Measurements from ENCODE around the gene DDX41.
"Not testable (repeated sequence)": the region's sequence is repeated elsewhere in the genome, so short reads cannot be mapped to it uniquely, and the experiment has no call there.

DDX41 gene

GRCh38 chr5:177497292-177498012 is 19.3 kb downstream of the DDX41 start, which contains the start of gene PDLIM7:
TSS of gene PDLIM7 (minus strand) at chr5:177497604. CDS start at chr5:177496512, 1,092 bp downstream.
- DNase-seq: peak; percentile 96

DNA sequence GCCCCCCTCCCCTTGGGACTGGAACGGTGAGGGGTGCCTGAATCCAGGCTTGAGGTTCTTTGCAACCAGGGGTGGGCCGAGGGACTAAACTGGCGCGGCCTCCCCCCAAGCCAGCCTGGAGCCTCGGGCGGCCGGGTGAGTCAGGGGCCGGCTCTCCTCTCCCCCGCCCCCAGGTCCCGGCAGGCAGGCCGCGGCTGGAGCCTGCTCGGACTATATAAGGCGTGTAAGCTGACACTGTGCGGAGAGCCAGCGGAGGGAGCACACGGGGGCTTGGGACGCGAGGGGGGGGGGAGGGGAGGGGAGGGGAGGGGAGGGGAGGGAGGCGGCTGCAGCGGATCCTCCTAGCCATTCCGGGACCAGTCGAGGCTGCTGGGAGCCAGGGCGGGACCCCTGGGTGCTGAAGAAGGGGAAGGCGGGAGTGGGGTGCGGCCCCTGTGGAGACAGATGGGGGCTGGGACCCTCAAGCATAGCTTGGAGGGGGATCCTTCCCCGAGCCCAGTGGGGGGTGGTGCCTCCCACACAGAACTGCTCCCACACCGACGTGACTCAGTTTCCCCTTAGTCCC is 20.0 kb downstream of the DDX41 start:
- DNase-seq: peak; percentile 32

- DNase-seq: no peak
Observed at GRCh38 chr5:177496070-177496726, 20.6 kb downstream of the DDX41 start.

GRCh38 chr5:177495243-177496060 is 21.3 kb downstream of the DDX41 start:
- peak; percentile 61 for DNase-seq

DNA sequence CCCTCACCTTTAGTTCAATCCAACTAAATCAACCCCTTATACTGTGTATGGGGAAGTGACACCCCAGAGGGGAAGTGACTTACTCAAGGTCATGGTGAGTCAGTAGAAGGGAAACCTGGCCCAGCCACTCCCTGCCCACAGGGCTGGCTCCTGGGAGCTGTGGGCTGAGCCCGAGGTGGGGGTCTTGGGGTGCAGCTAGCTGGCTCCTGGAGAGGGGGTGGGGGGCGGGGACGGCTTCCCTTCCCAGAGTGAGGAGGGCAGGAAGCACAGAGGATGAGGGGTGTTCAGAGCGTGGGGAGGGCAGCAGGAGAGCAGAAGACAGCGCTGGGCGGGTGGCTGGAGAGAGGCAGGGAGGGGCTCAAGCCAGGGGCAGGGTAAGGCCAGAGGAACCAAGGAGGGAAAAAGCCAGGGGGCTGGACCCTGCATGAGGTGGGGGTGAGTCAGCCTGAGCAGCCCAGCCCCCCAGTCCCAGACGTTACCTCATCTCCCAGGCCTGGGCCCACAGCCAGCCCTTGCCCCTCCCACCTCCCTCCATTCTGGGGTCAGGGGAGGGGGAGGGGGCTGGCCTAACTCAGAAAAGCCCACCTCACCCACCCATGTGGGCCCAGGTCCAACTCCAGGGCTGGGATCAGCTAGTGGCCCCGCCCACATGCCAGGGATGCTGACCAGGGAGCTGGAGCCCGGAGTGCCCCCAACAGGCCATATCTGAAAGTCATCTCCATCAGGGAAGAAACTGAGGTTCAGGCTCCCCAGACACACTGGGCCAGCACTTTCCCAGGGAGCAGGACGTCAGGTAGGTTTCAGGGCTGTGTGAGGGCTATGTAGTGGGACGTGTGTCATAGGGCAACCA is 22.2 kb downstream of the DDX41 start:
- peak; percentile 91 for DNase-seq

DNA sequence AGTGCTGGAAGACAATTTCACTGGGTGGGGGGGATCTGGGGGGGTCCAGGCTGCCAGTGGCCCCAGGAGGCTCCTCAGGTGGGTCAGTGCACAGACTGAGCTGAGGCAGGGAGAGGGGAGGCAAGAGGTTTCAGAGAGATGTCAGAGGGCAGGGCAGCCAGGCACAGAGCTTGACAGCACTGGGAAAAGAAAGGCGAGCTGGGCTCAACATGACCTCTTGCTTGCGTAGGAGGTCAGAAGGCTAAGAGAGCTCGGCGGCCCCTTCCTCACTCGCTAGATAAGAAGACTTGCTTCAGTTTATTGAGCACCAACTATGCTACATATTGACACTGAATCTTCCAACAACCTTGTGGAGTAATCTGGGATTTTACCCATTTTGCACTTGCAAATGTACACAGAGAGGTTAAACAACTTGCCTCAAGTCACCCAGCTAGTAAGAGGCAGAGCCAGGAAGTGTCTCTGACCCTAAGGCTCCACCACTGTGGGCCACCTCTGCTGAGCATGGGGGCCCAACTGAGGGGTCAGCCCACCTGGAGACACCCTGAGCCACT is 22.9 kb downstream of the DDX41 start:
- DNase-seq: no peak

DNA sequence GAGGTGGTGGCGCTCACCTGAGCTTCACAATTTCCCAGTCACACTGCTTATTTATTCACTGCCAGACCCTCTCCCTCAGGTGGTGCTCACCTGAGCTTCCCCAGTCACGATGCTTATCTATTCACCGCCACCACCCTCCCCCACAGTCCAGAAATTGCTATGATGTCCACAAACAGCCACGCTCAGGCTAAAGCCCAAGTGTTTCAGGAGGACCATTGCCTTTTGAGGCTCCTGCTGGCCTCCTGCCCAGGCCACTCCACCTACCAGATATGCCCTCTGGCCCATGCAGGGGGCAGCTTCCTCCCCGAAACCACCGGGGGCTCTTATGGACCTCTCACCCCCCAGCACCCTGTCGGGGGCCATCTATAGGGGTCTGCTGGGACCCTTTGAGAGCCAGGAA is 23.9 kb downstream of the DDX41 start:
- DNase-seq: no peak

- no peak for DNase-seq
Observed at GRCh38 chr5:177491983-177492746, 24.6 kb downstream of the DDX41 start.

DNA sequence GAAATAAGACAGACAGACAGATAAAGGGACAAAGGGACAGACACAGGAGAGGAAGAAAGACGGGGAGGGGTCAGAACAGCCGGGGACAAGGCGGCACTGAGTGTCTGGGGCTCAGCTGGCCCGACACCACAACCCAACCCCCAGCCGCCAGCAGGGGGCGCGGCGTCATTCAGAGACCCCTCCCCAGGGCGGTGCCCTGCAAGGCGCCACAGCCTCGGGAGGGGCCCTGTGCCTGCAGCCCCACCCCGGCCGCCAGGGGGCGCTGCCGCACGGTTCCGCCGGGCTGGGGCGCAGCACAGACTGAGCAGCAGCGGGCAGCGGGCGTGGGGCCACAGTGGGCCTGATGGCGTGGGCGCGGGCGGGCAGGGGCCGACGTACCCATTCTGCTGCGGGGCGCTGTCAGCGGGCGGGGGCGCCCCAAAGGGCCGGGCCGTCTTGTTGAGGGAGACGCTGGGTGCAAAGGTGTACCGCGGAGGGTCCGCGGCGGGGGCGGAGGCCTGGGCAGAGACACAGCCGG is 25.3 kb downstream of the DDX41 start:
- DNase-seq: no peak

DNA sequence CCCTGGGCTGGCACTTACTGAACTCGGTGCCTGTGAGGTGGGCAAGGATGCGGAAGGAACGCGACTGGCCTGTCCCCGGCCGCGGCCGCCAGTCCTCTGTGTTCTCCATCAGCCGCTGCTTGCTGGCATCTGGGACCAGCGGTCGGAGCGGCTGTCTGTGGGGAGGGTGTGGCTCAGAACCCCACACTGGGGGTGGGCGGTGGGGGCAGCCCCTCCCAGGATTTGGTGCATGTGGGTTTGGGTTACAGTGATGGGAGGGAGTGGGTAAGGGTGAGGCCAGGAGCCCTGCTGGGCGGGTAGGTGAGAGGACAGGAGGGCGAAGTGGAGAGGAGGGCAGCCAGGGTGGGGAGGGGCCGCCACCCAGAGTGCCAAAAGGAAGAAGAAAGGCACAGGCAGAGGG is 25.8 kb downstream of the DDX41 start:
- DNase-seq: no peak

DNA sequence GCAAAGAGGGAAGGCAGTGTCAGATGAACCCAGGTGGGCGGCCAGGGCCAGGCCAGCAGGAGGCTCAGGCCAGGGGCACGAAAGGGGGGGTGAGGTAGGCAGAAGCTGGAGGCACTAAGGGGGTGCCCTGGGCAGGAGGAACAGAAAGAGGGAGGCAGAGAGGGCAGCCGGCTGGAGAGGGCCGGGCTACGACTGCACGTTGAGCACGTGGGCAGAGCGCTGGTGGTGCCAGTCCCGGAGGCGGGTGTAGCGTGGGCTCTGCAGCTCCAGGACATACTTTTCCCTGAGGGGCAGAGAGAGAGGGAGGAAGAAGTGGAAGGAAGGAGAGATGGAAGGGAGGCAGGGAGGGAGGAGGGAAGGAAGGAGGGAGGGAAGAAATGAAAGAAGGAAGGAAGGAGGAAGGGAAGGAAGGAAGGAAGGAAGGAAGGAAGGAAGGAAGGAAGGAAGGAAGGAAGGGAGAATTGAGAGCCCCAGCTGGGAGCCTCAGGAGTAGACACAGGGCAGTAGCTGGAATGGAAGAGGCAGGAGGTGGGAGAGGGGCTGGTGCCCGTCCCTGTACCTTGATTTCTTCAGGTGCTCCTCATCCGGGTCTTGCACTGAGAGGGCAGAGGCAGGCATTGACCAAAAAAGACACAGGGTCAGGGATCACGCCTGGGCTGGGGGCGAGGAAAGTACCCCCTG is 26.3 kb downstream of the DDX41 start:
- DNase-seq: no peak

DNA sequence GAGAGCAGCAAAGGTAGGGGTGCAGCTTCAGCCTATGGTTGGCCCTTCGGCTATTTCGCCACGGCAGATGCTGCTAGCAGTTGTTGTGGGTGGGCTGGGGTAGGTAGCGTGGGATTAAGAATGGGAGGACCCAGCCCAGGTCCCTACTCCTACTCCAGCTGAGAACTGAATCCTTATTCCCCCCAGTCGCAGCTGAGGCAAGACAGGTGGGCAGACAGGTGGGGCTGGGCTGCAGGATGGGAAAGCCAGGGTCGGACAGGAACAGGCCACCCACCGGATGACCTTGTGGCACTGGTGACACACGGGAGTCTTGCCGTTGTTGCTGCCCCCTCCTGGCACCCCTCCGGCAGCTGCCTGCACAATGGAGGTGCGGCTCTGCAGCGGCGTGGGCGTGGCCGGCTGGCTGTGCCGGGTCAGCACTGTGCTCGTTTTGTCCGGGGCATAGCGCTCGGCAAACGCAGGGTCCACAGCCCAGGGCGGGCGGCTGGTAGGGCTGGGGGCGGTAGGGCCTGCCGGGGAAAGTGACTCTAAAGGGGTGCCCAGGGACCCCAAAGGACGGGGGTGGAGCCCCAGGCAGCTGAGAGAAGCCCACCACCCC is 27.5 kb downstream of the DDX41 start:
- DNase-seq: no peak

- no peak for DNase-seq
Observed at GRCh38 chr5:177487975-177488374, 28.8 kb downstream of the DDX41 start.

DNA sequence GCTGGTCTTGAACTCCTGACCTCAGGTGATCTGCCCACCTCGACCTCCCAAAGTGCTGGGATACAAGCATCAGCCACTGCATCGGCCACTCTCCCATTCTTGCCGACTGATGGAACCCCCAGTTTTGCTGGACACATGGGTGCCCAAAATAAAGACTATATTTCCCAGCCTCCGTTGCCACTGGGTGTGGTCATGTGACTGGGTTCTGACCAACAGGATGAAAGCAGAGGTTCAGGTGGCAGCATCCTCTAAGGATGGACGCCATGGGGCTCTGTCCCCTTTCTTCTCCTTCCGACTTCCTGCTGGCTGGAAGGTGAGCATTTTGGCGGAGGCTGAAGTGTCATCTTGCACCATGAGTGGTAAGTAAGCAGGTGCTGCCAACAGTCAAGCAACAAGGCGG is 29.6 kb downstream of the DDX41 start:
- no peak for DNase-seq

DNA sequence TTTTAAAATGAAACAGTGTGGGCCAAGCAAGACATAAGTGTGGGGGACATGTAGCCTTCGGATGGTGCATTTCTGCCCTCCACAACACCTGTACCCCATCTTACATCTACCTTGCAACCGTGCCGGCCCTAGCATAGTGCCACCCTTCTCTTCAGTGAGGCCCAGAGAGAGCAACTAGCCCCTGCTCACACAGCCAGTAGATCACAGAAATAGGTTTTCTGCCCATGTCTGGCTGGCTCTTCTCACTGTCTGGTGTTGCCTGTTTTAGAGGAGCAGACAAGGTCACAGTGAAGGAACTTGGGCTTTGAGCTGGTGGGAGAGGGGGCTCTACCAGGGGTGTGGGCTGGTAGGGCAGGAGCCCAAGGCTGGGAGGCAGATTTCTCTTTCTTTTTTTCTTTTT is 30.5 kb downstream of the DDX41 start:
- no peak for DNase-seq

GRCh38 chr5:177485753-177486152 is 31.0 kb downstream of the DDX41 start:
- not testable (repeated sequence) for DNase-seq

- no peak for DNase-seq
Observed at GRCh38 chr5:177484902-177485549, 31.7 kb downstream of the DDX41 start.

GRCh38 chr5:177483994-177484901 is 32.5 kb downstream of the DDX41 start:
- DNase-seq: no peak
